ENCODE measurements around the gene FGFR3.
"Not testable (repeated sequence)": the region's sequence is repeated elsewhere in the genome, so short reads cannot be mapped to it uniquely, and the experiment has no call there.

The FGFR3 gene

GRCh38 chr4:1815096-1815996, 22.3 kb downstream of the FGFR3 start:
- FAIRE-seq (peak; percentile 48), DNase-seq (ENCODE audit: insufficient read length, low spot score) (no peak)

GRCh38 chr4:1815997-1816860, 23.1 kb downstream of the FGFR3 start:
- DNase-seq (ENCODE audit: insufficient read length, low spot score) (no peak), FAIRE-seq (no peak)

GRCh38 chr4:1819284-1819683, 26.2 kb downstream of the FGFR3 start:
- FAIRE-seq (no peak), DNase-seq (ENCODE audit: insufficient read length, low spot score) (no peak)

- no peak for FAIRE-seq
- no peak for DNase-seq (ENCODE audit: insufficient read length, low spot score)
Observed at GRCh38 chr4:1819816-1820215, 26.7 kb downstream of the FGFR3 start.

GRCh38 chr4:1821679-1822567, 28.8 kb downstream of the FGFR3 start:
- FAIRE-seq (no peak), DNase-seq (ENCODE audit: insufficient read length, low spot score) (no peak)

GRCh38 chr4:1822568-1823544, 29.8 kb downstream of the FGFR3 start:
- FAIRE-seq, result no peak
- no peak for DNase-seq (ENCODE audit: insufficient read length, low spot score)

GRCh38 chr4:1823545-1823932, 30.4 kb downstream of the FGFR3 start:
- DNase-seq (ENCODE audit: insufficient read length, low spot score), result no peak
- FAIRE-seq, result no peak

GRCh38 chr4:1824746-1825145, 31.7 kb downstream of the FGFR3 start:
- FAIRE-seq (no peak), DNase-seq (ENCODE audit: insufficient read length, low spot score) (no peak)

GRCh38 chr4:1825326-1825725, 32.2 kb downstream of the FGFR3 start:
- DNase-seq (ENCODE audit: insufficient read length, low spot score) (no peak), FAIRE-seq (no peak)

GRCh38 chr4:1826531-1827350, 33.6 kb downstream of the FGFR3 start:
- no peak for FAIRE-seq
- DNase-seq (ENCODE audit: insufficient read length, low spot score), result no peak

GRCh38 chr4:1830234-1830633, 37.1 kb downstream of the FGFR3 start:
- FAIRE-seq, result no peak

GRCh38 chr4:1830642-1831228, 37.6 kb downstream of the FGFR3 start:
- FAIRE-seq (no peak), DNase-seq (ENCODE audit: insufficient read length, low spot score) (no peak)

More at GRCh38 chr4:1830234-1830633, 37.1 kb downstream of the FGFR3 start:
- no peak for DNase-seq (ENCODE audit: insufficient read length, low spot score)

- no peak for FAIRE-seq
- DNase-seq (ENCODE audit: insufficient read length, low spot score), result no peak
Observed at GRCh38 chr4:1831331-1831730, 38.2 kb downstream of the FGFR3 start.

- DNase-seq (ENCODE audit: insufficient read length, low spot score) (no peak), FAIRE-seq (no peak)
Observed at GRCh38 chr4:1832690-1833089, 39.6 kb downstream of the FGFR3 start.

GRCh38 chr4:1833307-1834046, 40.4 kb downstream of the FGFR3 start:
- no peak for FAIRE-seq

GRCh38 chr4:1834047-1834775, 41.1 kb downstream of the FGFR3 start:
- DNase-seq (ENCODE audit: insufficient read length, low spot score) (no peak), FAIRE-seq (no peak)

More at GRCh38 chr4:1833307-1834046, 40.4 kb downstream of the FGFR3 start:
- no peak for DNase-seq (ENCODE audit: insufficient read length, low spot score)

GRCh38 chr4:1835836-1836235, 42.7 kb downstream of the FGFR3 start:
- not testable (repeated sequence) for DNase-seq (ENCODE audit: insufficient read length, low spot score); FAIRE-seq

All from HTR-8/SVneo (cell line).